ENCODE results near the gene BTF3L4. TPM values are rescaled to one million over a fixed set of nuclear protein-coding genes. Genes with fewer than 3 reads are reported as not detected.
"Not testable (repeated sequence)": the region's sequence is repeated elsewhere in the genome, so short reads cannot be mapped to it uniquely, and the experiment has no call there.

BTF3L4 gene
- 10 to 100 TPM; 35.0 to 38.1 TPM for total RNA-seq

DNA sequence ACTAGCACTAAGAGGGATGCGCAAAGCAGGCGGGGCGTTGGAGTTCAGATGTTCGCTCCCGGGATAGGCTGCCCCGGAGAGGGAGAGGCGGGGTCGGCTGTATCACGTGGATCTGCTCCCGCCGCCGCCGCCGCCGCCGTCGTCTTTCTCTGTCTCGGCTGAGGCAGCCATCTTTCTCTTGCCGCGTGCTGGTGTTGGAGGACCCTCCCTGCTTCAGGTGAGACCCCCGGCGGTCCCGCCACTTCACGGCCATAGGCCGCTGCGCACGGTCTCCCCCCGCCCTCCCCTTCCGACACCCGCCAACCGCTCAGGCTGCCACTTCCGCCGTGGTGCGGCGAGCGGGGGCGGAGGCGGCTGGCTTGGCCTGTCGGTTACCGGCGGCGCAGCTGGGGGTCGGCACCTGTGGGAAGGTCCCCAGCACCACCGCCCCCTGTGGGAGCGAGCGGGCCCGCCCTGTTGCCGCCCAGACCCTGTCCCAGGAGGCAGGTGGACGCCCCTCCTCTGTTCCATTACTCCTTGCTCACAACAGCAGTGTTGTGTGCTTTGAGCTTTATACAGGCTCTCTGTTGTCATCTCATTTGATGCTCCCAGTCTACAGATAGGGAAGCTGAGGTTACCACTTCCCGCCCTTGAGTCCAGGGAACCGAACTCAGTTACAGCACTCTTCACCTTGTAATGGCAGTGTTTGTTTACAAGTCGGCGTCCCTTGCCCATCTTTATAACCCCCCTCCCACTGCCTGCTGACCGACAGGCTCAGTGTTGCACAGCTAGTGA, at the start of gene BTF3L4:
Gene BTF3L4, plus strand, starts transcription at position 133 of the 774 bp plus-strand sequence. CDS start 3,553 bp downstream, outside the sequence.
- Mint-ChIP-seq H3K4me1 (peaks cover 61% of the 10 kb centered on the region), H3K27ac (peak within 1 kb of the TSS; percentile 94), H3K4me3 (peak within 1 kb of the TSS; percentile 88), H3K36me3 (ENCODE audit: low read depth) (peaks cover 40% of the 10 kb centered on the region), H3K27me3 (no peaks in the 10 kb centered on the region), H3K9me3 (no peaks in the 10 kb centered on the region)
- CTCF ChIA-PET = interaction anchor here (0.5 to 1.4 kb wide), 4 partner anchors 23 to 616 kb away, joined by 3 to 5 read pairs (median 3); partner anchors contain the start of gene KTI12
- POLR2A ChIA-PET = interaction anchor here (0.6 to 6.2 kb wide), 13 partner anchors 9 to 368 kb away, joined by 3 to 64 read pairs (median 3); partner anchors contain the start of genes CC2D1B, KTI12, NRDC and ORC1
- peak; percentile 96 for DNase-seq

DNA sequence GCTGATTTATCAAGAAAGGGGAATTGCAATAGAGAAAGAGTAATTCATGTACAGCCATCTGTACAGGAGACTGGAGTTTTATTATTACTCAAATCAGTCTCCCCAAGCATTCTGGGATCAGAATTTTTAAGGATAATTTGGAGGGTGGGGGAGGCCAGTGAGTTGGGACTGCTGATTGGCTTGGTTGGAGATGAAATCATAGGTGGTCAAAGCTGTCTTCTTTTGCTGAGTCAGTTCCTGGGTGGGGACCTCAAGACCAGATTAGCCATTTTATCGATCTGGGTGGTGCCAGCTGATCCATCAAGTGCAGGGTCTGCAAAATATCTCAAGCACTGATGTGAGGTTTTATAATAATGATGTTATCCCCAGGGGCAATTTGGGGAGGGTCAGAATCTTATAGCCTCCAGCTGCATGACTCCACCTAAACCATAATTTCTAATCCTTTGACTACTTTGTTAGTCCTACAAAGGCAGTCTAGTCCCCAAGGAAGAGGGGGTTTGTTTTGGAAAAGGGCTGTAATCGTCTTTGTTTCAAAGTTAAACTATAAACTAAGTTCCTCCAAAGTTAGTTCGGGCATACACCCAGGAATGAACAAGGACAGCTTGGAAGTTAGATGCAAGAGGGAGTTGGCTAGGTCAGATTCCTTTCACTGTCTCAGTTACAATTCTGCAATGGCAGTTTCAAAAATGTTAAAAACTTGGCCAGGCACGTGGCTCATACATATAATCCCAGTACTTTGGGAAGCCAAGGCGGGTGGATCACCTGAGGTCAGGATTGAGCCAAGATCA, 48.7 kb upstream of the BTF3L4 start:
- Mint-ChIP-seq H3K9me3 (no peaks in the 10 kb centered on the region), H3K27me3 (peaks cover 25% of the 10 kb centered on the region), H3K4me3 (no peak overlapping the region), H3K36me3 (ENCODE audit: low read depth) (no peaks in the 10 kb centered on the region), H3K27ac (no peak overlapping the region), H3K4me1 (no peaks in the 10 kb centered on the region)
- no peak for DNase-seq
- POLR2A ChIA-PET = no interaction called here
- CTCF ChIA-PET = no interaction called here

DNA sequence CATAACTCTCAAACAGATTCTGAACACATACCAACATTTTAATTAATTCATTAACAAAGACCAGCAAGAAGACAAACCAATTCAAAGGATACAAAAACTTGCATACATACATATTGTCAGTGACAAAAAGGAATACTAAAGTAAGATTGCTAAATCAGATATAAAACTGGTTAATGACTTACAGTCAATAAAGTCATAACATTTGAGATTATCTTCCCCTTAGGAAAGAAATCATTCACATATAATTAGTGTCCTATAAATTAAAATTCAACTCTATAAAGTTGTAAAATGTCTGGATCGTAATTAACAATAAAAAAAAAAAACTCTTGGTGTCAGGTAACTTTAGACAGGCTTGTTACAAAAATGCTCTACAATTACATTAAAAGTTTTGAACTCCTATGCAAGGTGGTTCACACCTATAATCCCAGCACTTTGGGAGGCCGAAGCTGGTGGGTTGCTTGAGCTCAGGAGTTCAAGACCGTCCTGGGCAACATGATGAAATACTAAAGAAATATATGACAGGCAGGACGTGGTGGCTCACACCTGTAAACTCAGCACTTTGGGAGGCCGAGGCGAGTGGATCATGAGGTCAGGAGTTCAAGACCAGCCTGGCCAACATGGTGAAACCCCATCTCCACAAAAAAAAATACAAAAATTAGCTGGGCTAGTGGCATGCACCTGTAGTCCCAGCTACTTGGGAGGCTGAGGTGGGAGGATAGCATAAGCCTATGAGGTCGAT, 47.9 kb upstream of the BTF3L4 start:
- no peak overlapping the region for H3K4me3 Mint-ChIP-seq
- H3K36me3 Mint-ChIP-seq (ENCODE audit: low read depth) = no peaks in the 10 kb centered on the region
- no peak overlapping the region for H3K27ac Mint-ChIP-seq
- POLR2A ChIA-PET = no interaction called here
- H3K9me3 Mint-ChIP-seq = no peaks in the 10 kb centered on the region
- peaks cover 25% of the 10 kb centered on the region for H3K27me3 Mint-ChIP-seq
- CTCF ChIA-PET = interaction anchor here (1.0 to 1.1 kb wide), 2 partner anchors 85 to 112 kb away, joined by 3 read pairs; no protein-coding TSS in a partner anchor
- no peaks in the 10 kb centered on the region for H3K4me1 Mint-ChIP-seq
- DNase-seq = no peak

DNA sequence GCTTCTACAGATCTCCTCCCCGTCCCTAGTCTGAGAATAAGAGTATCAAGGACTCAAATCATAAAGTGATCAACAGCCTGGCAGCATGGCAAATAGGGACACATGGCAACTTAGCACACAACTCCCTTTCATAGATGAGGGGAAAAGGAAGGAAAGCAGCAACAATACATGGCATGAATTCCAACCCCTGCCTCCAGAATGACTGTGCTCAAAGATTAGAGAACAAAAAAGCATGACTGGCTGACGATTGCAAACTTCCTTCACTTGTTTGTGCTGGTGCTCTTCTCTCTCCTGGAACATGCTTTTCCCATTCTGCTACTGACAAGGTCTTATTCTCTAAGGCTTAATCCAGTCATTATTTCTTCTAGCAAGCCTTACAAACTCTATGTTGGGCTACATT, 34.0 kb upstream of the BTF3L4 start:
- peaks cover 43% of the 10 kb centered on the region for H3K36me3 Mint-ChIP-seq (ENCODE audit: low read depth)
- no peaks in the 10 kb centered on the region for H3K27me3 Mint-ChIP-seq
- H3K4me3 Mint-ChIP-seq = no peak overlapping the region
- H3K27ac Mint-ChIP-seq = no peak overlapping the region
- no peaks in the 10 kb centered on the region for H3K9me3 Mint-ChIP-seq
- no peaks in the 10 kb centered on the region for H3K4me1 Mint-ChIP-seq
- DNase-seq = no peak
- ChIA-PET CTCF (no interaction called here), POLR2A (interaction anchor here (1.0 to 1.4 kb wide), 2 partner anchors 12 to 28 kb away, joined by 3 to 7 read pairs; partner anchors contain the start of gene KTI12)

DNA sequence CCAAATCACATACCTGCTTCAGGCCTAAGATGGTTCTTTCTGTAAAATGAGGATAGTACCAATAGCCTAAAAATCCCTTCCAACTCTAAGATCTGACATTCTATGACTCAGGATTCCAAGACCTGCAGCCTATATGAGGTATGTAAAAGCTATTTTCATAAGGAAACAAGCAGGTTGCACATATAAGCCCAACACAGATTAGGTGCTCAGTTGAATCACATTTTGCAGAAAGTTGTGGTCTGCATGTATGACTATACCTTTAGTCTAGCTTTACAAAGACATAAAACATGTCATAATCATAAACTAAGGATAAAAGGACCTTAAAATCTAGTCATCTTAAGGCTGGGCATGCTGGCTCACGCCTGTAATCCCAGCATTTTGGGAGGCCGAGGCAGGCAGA, 29.8 kb upstream of the BTF3L4 start:
- POLR2A ChIA-PET = interaction anchor here (1.1 kb wide), 1 partner anchor 29 kb away, joined by 3 read pairs; no protein-coding TSS in a partner anchor
- no peak for DNase-seq
- H3K36me3 Mint-ChIP-seq (ENCODE audit: low read depth) = peaks cover 45% of the 10 kb centered on the region
- CTCF ChIA-PET = no interaction called here
- H3K9me3 Mint-ChIP-seq = no peaks in the 10 kb centered on the region
- no peak overlapping the region for H3K4me3 Mint-ChIP-seq
- no peaks in the 10 kb centered on the region for H3K27me3 Mint-ChIP-seq
- H3K27ac Mint-ChIP-seq = no peak overlapping the region
- H3K4me1 Mint-ChIP-seq = peaks cover 14% of the 10 kb centered on the region

DNA sequence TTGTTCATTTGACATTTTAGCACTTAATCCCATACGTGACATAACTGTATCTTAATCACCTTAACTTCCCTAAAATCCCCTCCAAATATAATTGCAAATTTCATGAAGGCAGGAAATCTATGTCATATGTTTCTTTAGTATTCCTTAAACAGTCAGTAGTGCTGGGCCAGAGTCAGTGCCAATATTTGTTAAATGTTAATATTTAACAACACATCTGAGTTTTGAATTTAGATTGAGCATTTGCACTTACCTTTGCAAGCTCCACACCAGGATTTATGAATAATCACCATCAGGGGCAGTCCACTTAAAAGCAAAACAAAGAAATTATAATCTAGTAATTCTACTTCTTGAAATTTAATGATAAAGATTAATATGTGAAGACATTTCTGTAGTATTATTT, 27.8 kb upstream of the BTF3L4 start:
- Mint-ChIP-seq H3K4me3 (no peak overlapping the region), H3K9me3 (no peaks in the 10 kb centered on the region), H3K36me3 (ENCODE audit: low read depth) (peaks cover 55% of the 10 kb centered on the region), H3K4me1 (peaks cover 28% of the 10 kb centered on the region), H3K27ac (no peak overlapping the region), H3K27me3 (no peaks in the 10 kb centered on the region)
- ChIA-PET POLR2A (no interaction called here), CTCF (no interaction called here)
- DNase-seq = no peak

DNA sequence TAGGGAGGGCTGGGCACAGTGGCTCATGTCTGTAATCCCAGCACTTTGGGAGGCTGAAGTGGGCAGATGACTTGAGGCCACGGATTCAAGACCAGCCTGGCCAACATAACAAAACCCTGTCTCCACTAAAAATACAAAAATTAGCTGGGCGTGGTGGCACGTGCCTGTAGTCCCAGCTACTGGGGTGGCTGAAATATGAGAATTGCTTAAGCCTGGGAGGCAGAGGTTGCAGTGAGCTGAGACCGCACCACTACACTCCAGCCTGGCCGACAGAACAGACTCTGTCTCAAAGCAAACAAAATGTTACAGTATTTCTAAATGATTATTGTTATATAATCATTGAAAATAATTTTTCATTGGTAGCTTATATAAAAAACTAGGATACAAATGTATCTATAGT, 27.3 kb upstream of the BTF3L4 start:
- peaks cover 55% of the 10 kb centered on the region for H3K36me3 Mint-ChIP-seq (ENCODE audit: low read depth)
- CTCF ChIA-PET, DNase-seq: not testable (repeated sequence)

DNA sequence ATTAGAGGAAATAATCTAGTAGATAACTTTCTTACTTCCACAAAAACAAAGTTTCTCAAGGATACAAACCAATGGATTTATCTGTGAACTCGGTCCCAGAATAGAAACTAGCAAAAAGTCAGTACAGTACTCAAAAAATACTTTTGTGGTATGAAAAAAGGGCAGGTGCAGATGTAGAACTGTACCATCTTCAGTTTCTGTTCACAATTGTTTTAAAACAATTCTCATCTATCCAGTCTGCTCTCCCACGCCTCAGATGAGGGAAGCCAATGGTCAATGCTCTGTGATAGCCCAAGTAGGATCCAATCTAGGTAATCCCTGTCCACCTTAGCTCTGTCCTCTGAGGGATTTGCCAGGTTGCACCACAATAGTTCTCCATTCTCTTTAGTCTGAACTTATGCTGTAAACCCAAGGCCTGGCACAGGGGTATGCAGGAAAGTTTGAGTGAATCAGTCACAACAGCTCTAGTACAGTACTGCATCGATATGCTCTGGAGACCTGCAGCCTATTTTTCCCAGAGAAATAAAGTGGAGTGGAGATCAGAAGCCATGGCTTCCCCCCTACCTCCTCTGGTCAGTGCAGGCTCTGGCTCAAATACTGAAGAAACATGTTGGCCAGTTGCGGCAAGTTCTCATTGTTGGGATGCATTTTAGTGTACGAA, 23.8 kb upstream of the BTF3L4 start:
- Mint-ChIP-seq H3K4me3 (peak overlapping the region; percentile 89), H3K27me3 (no peaks in the 10 kb centered on the region), H3K36me3 (ENCODE audit: low read depth) (peaks cover 50% of the 10 kb centered on the region), H3K4me1 (peaks cover 34% of the 10 kb centered on the region), H3K9me3 (no peaks in the 10 kb centered on the region), H3K27ac (peak overlapping the region; percentile 90)
- CTCF ChIA-PET = interaction anchor here (1.1 kb wide), 1 partner anchor 265 kb away, joined by 4 read pairs; no protein-coding TSS in a partner anchor
- no peak for DNase-seq
- POLR2A ChIA-PET = interaction anchor here (2.0 to 3.7 kb wide), 3 partner anchors 23 to 372 kb away, joined by 8 to 64 read pairs (median 10); partner anchors contain the start of genes BTF3L4, CC2D1B, ORC1 and PRPF38A

More for the DNA sequence above, 27.3 kb upstream of the BTF3L4 start:
- H3K4me3 Mint-ChIP-seq, POLR2A ChIA-PET, H3K27ac Mint-ChIP-seq, H3K9me3 Mint-ChIP-seq, H3K27me3 Mint-ChIP-seq: not testable (repeated sequence)
- H3K4me1 Mint-ChIP-seq = peaks cover 30% of the 10 kb centered on the region

DNA sequence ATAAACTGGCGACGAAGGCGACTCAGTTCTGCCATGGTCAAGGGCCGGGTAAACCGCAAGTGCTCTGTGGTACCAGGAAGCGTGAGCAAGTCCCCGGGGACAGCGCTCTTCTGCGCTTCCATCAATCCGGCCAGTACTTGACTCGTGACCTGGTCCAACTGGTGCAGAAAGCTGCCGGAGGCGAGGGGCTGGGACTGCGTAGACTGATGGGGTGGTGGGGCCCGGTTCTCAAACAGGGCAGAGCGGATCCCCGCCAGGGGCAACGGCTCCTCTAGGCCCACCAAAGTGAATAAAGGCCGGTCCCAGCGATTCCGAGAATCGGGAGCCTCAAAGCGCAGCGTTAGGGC, 23.3 kb upstream of the BTF3L4 start:
- Mint-ChIP-seq H3K9me3 (no peaks in the 10 kb centered on the region), H3K36me3 (ENCODE audit: low read depth) (peaks cover 48% of the 10 kb centered on the region), H3K4me1 (peaks cover 34% of the 10 kb centered on the region), H3K27ac (peak overlapping the region; percentile 90), H3K27me3 (no peaks in the 10 kb centered on the region), H3K4me3 (peak overlapping the region; percentile 89)
- DNase-seq = peak; percentile 30
- ChIA-PET CTCF (interaction anchor here (1.1 to 1.5 kb wide), 3 partner anchors 16 to 264 kb away, joined by 4 to 5 read pairs (median 4); no protein-coding TSS in a partner anchor), POLR2A (interaction anchor here (0.9 to 3.7 kb wide), 10 partner anchors 10 to 1913 kb away, joined by 3 to 64 read pairs (median 6); partner anchors contain the start of genes BTF3L4, CC2D1B, IFT25 and NRDC)

DNA sequence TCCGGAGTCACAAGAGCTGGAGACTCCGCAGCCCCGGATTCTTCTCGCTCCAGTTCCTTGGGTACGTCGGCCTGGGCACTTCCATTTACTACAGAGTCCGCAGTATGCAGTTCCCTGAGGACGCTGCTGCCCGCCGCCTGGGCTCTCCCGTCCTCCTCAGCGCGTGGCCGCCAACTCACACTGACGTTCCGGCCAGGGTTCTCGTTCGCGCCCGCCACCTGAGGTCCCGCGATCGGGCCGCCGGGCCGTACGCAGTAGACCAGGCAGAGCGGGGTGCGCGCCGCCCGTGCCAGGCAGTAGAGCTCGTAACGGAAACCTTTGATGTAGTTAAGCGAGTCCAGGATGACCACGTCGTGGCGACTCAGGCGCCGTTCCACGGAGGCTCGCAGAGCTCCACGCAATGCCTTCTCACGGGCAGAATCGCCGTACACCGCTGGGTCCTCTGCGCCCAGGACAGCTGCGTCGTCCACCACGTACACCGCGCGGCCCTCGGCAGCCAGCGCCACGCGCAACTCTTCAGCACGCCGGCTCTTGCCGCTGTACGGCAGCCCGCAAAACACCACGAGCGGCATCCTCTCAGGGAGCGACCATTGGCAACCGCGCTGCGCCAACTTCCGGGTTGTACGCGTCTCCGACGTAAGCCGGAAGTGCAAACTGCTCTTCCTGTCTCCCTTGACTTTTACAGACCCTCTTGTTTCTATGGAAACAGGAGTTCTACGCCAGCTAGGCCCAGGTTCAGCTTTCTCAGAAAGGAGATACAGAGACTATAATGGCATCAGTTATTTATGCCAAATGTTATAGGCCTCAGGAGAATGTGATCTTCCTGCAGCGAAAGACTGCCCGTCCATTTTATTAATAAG, 22.7 kb upstream of the BTF3L4 start, which contains the start of gene KTI12:
Gene KTI12, minus strand, starts transcription at position 621 of the 860 bp plus-strand sequence. Its CDS starts 49 bp downstream, at position 572.
- Mint-ChIP-seq H3K4me1 (peaks cover 34% of the 10 kb centered on the region), H3K4me3 (peak within 1 kb of the TSS; percentile 89), H3K27me3 (no peaks in the 10 kb centered on the region), H3K9me3 (no peaks in the 10 kb centered on the region), H3K36me3 (ENCODE audit: low read depth) (peaks cover 52% of the 10 kb centered on the region), H3K27ac (peak within 1 kb of the TSS; percentile 90)
- DNase-seq = peak; percentile 91
- POLR2A ChIA-PET = interaction anchor here (0.9 to 3.7 kb wide), 12 partner anchors 9 to 1912 kb away, joined by 3 to 64 read pairs (median 5); partner anchors contain the start of genes BTF3L4, CC2D1B, IFT25 and NRDC
- CTCF ChIA-PET = interaction anchor here (0.9 to 1.5 kb wide), 4 partner anchors 15 to 263 kb away, joined by 3 to 5 read pairs (median 4); partner anchors contain the start of gene BTF3L4

DNA sequence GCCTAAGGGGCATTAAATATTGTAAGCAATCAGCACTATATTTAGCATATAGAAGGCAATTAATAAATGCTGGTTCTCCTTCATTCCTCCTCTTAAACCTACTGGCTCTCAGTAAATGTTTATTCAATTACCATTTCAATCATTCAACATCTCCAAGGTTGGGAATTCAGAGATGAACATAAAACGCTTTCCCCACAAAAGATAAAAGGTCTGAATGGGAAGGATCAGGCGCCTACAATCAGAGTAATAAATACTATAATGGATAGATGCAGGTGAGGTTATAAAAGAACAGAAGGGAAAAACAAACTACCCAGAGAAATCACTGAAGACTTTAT, 22.1 kb upstream of the BTF3L4 start:
- H3K9me3 Mint-ChIP-seq = no peaks in the 10 kb centered on the region
- DNase-seq = no peak
- ChIA-PET CTCF (interaction anchor here (0.9 to 1.5 kb wide), 3 partner anchors 15 to 27 kb away, joined by 3 to 5 read pairs (median 4); partner anchors contain the start of gene BTF3L4), POLR2A (interaction anchor here (1.0 to 3.7 kb wide), 11 partner anchors 9 to 1912 kb away, joined by 3 to 64 read pairs (median 6); partner anchors contain the start of genes BTF3L4, CC2D1B, IFT25 and NRDC)
- peak overlapping the region; percentile 89 for H3K4me3 Mint-ChIP-seq
- peak overlapping the region; percentile 90 for H3K27ac Mint-ChIP-seq
- no peaks in the 10 kb centered on the region for H3K27me3 Mint-ChIP-seq
- peaks cover 57% of the 10 kb centered on the region for H3K36me3 Mint-ChIP-seq (ENCODE audit: low read depth)
- peaks cover 34% of the 10 kb centered on the region for H3K4me1 Mint-ChIP-seq

Measured in activated CD4-positive, alpha-beta memory T cell treated with anti-CD3 and anti-CD28 coated beads, Interleukin-2, amount 10 ng/mL, durations not matched to agents 7 days and 5 days (primary cell).